Measurements from ENCODE around the gene PGM3. TPM values are rescaled to one million over a fixed set of nuclear protein-coding genes. Genes with fewer than 3 reads are reported as not detected.
"Not testable (repeated sequence)": the region's sequence is repeated elsewhere in the genome, so short reads cannot be mapped to it uniquely, and the experiment has no call there.

PGM3 gene, protein sequence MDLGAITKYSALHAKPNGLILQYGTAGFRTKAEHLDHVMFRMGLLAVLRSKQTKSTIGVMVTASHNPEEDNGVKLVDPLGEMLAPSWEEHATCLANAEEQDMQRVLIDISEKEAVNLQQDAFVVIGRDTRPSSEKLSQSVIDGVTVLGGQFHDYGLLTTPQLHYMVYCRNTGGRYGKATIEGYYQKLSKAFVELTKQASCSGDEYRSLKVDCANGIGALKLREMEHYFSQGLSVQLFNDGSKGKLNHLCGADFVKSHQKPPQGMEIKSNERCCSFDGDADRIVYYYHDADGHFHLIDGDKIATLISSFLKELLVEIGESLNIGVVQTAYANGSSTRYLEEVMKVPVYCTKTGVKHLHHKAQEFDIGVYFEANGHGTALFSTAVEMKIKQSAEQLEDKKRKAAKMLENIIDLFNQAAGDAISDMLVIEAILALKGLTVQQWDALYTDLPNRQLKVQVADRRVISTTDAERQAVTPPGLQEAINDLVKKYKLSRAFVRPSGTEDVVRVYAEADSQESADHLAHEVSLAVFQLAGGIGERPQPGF
- 40.8 TPM for total RNA-seq

DNA sequence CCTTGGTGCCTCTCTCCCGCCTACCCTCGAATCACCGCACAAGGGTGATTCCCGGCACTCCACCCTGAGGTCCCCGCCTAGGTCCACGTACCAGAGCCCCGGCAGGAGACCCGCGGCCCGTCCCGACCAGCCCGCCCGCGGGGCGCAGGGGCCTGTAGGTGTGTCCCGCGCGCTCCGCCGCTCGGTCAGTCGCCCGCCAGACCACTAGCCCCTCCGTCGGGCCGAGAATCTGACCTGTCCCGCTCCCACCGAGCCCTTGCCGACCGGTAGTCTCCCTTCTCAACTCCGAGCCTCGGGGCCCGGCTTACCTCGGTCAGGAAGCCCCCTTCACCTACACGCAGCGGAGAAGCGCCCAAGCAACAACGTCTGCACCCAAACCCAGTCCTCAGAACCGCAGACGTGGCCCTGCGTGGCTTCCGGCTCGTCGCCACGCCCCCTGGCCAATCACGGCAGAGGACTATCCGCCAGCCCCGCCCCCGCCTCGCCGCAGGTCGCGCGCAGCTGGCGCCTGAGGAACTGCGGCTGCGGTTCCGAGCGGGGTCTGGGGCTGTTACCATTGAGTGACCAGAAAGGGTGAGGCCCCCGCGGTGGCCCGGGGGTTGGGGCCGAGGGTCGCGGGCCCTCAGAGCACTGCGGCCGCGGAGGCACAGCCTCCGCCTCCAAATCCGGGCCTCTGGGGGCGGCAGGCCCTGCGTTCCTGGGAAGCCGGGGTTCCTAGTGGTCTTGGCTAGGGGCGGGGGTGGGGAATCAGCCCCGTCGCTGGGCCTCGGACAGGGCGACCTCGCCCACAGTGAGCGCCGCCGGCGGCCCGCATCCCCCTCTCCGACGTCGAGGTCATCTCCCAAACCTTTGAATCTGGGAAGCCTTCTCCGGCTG lies at the start of gene PGM3, which contains the start of gene RWDD2A:
Gene PGM3 (minus strand): TSS at position 395 of the 876 bp plus-strand sequence. CDS start 2,253 bp downstream, outside the sequence.
Gene RWDD2A (plus strand): TSS at position 487 of the 876 bp plus-strand sequence. CDS start 1,095 bp downstream, outside the sequence.
- FAIRE-seq: no peak
- peak; percentile 98 for DNase-seq (ENCODE audit: low spot score in 2 of 2)

DNA sequence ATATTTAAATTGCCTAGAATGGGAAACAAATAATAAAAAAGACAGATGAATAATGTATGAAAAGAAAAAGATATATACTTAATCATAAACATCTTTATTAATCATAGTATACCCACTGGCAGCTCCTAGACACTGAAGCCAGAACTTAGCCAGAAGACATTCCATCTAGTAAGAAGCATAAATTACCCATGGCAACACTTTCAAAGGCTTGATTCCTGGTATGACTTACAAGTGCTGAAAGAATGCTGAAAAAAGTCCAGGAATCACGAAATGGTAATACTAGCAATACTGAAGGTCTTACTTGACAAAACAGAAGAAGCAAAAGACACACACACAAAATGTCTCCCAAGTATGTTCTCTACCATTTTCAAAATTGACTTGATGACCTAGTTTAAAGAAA lies 38.1 kb upstream of the PGM3 start:
- FAIRE-seq (no peak), DNase-seq (ENCODE audit: low spot score in 2 of 2) (no peak)

DNA sequence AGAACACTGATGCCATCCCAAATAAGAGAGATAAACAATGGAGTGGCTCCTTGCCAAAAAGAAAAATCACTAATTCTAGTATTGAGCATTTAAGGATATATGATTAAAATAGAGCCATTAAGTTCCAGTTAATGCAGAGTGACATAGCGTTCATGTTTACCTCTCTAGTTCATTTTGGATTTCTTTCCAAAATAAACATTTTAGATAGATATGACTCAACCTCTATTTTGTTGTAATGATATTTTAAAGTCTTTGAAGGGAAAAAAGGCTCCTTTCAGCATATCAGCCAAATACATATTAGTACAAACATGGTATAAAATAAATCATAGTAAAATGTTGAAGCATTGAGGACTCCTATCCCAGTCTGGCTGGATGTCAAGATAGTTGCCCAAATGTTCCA lies 33.5 kb upstream of the PGM3 start:
- no peak for FAIRE-seq

DNA sequence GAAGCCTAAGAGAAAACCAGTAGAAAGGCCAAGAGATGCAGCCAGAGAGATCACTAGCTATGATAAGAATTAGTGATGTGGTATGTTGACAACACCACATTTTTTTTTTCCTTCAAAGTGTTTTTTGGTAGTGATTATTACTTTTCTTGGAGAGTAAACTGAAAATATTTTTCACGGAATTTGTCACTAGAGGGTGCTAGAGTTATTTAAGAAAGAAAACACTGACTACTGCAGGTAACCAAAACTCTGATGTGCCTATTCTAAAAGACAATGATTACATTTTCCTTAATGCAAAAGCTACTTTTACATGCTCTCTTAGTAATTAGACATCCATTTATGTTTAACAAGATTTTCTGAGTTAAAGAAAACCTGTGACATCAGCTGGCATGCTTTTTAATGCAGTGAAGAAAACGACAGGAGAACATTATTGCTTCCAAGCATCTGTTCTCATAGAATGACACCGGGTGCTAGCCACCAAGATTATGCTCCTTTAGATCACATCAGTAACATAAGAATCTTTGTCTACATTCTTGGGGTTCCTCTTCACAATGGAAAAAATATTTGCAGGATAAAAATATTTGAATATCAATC lies 28.9 kb upstream of the PGM3 start:
- DNase-seq (ENCODE audit: low spot score in 2 of 2): no peak
- FAIRE-seq: peak; percentile 81

More for the DNA sequence above, 33.5 kb upstream of the PGM3 start:
- no peak for DNase-seq (ENCODE audit: low spot score in 2 of 2)

DNA sequence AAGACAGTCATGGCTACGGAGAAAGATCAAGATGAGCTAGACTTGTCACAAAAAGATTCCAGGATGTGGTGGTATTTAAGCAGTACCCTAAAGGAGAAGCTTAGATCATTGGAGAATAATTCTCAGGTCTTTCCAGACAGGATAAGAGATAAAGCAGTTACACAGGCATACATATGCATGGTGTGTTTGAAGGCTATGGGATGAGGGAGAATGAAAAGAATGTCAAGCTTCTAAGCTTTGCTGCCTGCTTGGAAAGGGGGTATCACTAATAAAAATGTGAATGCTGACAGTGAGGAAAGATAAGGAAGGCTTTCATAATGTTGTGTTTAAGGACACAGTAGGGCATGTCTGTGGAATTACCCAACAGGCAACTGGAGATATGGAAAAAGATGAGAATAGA lies 28.2 kb upstream of the PGM3 start:
- FAIRE-seq: no peak
- no peak for DNase-seq (ENCODE audit: low spot score in 2 of 2)

DNA sequence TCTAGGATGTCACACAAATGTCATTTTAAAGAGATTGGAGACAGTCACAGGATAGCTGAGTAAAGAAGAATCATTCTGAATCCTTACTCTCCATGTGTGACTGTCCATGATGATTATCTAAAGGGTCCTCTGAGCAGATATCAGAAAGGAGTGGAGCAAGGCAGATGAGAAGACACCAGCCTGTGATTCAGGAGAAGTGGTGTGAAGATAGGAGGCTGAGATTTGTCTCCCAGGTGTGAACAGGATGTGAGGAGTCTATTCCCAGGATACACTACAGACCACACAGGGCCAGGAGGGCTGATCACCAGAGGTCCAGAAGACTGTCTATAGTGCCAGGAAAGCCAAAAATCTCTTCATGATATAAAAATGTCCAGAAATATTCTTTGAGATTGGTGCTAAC lies 27.1 kb upstream of the PGM3 start:
- FAIRE-seq (no peak), DNase-seq (ENCODE audit: low spot score in 2 of 2) (no peak)

DNA sequence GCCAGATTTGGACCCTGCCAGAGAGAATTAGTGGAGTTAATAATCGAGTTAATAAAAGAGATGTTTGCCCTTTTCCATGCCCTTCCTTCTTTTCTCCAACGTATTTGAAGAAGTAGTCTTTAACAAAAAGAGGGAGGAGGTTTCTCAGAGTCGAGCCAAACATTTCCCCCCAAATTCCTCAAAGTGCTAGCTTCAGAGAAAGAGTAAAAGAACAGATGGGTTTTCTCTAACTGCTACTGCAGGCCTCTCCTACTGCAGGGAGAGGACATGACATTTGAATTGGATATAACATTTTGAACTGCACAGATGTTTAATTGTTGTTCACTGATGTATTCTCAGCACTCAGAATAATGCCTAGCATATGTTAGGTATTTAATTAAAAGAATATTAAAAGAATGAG lies 25.6 kb upstream of the PGM3 start:
- FAIRE-seq: no peak

DNA sequence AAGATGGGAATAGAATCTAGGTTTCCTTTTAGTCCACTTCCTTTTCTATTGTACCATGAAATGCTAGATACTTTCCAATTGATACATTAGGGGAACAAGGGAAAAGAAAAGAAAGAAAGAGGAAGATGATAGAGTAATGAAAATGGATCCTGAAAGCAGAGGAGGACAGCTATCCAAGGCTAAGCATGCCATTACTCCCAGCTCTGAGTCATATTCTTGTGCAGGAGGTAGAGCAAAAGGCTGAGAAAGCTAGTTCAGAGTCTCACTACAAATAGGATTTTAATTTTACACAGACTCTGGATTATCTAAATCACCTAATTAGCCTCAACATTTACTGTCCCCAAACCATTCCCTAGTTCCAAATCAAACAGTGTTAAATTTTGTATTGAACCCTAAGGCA lies 23.7 kb upstream of the PGM3 start:
- no peak for FAIRE-seq
- no peak for DNase-seq (ENCODE audit: low spot score in 2 of 2)

More for the DNA sequence above, 25.6 kb upstream of the PGM3 start:
- DNase-seq (ENCODE audit: low spot score in 2 of 2): no peak

DNA sequence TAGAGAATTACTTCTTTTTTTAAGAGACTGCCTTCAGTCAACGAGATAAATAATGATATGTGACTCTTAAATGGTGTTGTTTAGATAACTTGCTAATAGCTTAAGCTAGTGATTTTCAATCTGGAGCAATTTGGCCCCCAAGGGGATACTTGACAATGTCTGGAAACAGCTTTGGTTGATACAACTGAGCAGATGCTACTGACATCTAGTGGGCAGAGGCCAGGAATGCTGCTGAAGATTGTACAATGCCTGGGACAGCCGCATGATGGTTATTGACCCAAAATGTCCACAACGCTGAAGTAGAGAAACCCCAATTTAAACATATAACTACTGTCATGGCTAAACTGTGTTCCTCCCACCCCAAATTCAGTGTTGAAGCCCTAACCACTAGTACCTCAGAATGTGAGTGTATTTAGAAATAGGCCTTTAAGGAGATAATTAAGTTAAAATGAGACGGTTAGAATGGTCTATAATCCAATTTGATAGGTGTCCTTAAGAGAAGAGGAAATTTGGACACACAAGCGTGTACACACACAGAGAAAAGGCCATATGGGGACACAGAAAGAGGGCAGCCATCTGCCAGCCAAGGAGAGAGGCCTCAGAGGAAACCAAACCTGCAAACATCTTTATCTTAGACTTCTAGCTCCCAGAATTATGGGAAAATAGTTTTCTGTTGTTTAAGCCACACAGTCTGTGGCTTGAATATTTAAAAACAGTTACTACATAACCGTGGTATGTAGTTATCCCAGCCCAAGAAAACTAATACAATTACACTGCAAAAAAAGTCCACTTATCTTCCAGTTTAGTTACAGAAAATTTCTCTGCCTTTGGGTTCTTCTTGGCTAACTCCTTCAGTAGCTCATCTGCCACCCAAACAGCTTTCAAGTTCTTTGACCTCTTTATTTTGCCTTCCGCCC lies 22.3 kb upstream of the PGM3 start:
- FAIRE-seq (peak; percentile 47), DNase-seq (ENCODE audit: low spot score in 2 of 2) (peak in 1 of 2 donors; percentile 27)

DNA sequence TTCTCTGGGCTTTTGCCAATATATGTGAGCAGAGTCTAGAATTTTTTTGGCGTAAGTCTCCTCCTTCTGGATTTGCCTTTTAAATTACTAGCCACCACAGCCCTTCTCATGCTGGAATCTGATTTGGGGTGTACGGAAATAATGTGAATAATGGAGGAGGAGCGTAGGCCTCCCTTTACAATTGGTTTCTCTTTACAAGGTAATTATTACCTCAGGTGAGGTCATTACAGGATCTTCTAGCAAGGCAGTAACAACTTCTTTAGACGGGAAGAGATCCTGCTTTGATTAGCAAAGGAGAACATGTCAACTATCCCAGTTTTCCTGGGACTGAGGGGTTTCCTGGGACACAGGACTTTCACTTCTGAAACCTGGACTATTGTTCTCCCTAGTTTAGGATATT lies 9.0 kb upstream of the PGM3 start:
- FAIRE-seq: no peak
- DNase-seq (ENCODE audit: low spot score in 2 of 2): no peak

DNA sequence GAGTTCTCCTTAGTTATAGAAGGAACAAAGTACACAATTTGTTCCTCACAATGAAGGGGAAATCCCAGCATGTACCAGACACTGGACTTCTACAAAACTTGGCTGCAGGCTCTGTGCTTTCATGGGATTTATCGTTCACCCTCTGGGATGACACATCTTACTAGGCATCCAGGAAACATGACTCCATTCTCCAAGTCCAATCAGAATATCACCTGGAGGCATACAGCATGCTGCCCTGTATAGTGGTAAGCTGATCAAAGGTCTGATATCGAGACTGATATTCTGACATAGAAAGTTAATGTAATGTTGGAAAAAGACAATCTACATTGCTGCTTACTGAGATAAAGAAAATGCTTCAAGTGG lies 6.8 kb upstream of the PGM3 start:
- no peak for DNase-seq (ENCODE audit: low spot score in 2 of 2)
- FAIRE-seq: no peak

DNA sequence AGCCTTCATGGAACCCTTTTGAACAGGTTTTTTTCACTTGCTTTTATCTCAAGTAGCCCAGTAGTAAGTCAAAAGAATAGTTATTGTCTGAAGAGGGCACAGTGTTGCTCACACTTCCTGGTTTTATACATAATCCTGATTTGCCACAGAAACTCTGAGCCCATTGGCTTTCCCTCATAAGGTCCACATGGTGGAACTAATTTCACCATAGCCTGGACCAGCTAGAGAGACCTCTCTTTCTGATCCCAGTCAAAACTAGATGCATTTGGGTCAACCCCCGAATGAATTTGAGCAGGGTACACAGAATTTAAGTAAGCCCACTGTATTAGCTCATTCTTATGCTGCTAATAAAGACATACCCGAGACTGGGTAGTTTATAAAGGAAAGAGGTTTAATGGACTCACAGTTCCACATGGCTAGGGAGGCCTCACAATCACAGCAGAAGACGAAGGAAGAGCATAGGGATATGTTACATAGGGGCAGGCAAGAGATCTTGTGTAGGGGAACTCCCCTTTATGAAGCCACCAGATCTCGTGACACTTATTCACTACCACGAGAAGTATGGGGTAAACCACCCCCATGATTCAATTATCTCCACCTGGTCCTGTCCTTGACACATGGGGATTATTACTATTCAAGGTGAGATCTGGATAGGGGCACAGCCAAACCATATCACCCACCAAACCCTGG lies 6.3 kb upstream of the PGM3 start:
- FAIRE-seq (no peak), DNase-seq (ENCODE audit: low spot score in 2 of 2) (no peak)

DNA sequence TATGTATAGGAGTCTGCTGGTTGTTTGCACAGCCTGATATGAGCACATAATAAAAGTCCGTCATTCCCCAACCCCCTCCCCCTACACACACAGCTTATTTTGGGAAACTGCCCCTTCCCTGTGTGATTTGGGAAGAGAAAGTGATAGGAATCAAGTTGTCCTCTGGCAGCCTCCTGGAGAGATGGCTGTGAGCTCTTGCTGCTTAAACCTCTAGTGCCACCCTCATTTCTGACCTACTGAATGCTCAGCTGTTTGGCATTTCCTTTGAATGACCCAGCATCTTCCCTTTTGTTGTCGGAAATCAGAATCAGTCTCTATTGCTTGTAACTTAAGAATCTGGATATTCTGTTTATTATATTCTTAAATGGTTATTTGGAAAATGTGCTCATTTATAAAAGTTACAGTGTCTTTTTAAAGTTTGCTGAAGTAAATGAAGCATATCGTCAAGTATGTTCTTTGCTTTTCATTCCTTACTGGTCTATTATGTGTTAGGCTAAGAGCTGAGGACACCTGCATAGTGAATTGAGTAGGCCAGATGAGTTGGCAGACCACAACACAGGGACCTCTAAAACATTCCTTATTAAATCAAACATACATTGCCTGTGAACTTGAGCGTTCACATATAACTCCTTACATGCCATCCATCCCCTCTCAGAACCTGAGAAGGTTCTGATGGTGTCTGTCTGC lies 5.6 kb upstream of the PGM3 start:
- DNase-seq (ENCODE audit: low spot score in 2 of 2): no peak
- no peak for FAIRE-seq

DNA sequence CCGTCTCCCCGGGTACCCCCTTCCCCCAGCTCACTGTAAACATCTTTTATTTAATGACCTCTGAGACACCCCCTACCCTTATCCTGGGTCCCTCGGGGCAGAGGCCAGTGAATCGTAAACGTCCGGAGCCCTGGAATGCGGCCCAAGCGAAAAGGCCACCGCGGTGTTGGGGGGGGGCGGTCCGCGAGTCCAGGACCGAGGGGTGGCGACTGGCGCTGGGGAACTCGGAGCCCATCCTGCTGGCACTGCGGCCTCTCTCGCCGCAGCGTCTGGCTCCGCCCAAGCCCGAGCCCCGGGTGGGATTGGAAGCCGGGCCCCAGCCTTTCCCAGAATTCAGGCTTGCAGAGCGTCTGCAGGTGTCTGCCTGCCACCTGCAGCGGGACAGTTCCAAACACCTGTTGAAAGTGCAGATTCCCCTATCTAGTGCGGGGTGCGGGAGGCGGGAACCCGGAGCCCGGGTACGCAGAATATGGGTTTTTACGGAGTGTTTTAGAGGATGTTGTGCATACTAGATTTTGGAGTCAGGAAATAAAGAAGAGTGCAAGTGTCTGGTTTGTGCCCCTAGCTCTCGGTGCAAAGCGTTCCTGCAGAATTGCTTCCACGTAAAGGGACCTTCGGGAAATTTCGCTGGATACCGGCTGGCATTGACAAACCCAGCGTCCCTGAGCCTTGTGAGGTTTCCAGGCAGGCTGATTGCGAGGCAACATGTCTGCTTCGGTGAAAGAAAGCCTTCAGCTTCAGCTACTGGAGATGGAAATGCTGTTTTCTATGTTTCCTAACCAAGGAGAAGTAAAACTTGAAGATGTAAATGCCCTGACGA lies 892 bp upstream of the PGM3 start:
- DNase-seq (ENCODE audit: low spot score in 2 of 2) (peak; percentile 52 to 58), FAIRE-seq (no peak)

DNA sequence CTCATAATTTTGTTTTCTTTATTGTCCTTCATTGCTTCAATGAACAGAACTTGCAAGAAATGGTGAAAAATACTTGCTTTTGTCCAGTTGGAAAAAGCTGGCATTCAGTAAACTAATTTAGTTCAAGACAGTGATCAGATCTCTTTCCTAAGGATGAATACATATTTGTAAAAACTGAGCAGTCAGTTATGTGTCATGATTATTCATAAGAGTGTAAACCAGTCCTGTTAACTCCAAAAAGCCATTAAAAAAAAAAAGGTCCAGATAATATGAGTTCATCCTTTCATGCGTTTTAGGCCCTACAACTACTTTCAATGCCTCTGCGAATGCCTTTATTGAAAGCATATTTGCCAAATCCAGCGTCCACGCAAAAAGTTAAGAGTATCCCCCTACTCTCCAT lies 609 bp downstream of the PGM3 start:
- FAIRE-seq (no peak), DNase-seq (ENCODE audit: low spot score in 2 of 2) (no peak)

DNA sequence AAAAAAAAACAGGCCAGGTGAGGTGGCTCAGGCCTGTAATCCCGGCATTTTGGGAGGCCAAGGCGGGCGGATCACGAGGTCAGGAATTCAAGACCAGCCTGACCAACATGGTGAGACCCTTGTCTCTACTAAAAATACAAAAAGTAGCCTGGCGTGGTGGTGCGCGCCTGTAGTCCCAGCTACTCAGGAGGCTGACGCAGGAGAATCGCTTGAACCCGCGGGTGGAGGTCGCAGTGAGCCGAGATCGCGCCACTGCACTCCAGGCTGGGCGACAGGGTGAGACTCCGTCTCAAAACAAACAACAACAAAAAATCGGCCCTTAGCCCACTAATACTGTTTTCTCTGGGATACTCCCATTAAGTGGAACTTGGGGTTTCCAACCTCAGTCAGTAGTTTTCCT lies 1.1 kb downstream of the PGM3 start:
- not testable (repeated sequence) for DNase-seq (ENCODE audit: low spot score in 2 of 2); FAIRE-seq

DNA sequence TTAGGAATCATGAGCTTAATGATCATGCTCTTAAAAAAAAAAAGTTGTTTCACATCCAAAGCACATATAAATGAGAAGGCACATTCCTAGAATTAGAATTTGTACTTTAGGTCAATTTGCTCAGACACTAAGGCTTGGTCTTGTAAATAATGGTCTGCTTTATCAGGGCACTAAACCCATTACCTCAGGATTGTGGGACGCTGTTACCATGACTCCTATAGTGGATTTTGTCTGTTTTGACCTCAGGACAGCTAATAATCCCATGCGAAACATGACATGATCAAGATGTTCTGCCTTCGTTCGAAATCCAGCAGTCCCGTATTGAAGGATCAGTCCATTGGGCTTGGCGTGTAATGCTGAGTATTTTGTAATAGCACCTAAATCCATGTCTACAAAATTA lies 2.4 kb downstream of the PGM3 start:
- no peak for FAIRE-seq
- no peak for DNase-seq (ENCODE audit: low spot score in 2 of 2)

DNA sequence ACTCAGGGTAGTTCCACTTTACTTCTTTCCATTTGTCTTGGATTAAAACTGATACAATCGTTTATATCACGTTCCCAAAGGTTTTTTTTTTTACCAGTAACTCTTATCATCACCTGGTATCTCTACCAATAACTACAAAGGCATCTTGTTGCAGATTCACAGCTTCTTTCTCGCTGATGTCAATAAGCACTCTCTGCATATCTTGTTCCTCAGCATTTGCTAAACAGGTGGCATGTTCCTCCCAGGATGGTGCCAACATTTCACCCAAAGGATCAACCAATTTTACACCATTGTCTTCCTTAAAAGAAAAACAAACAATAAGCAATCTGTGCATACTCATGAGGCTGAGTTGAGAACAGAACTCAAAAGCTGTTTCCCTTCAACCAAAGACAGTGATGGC lies 4.6 kb downstream of the PGM3 start:
- FAIRE-seq (no peak), DNase-seq (ENCODE audit: low spot score in 2 of 2) (no peak)

Measured in frontal cortex (tissue), 4 donors.